ENCODE results near the gene SLCO2A1.

- TF ChIP-seq ZNF555 (tag by site-specific recombination; conservative IDR thresholded peaks at IDR 0.05) (no peak), YY2 (tag by site-specific recombination; IDR thresholded peaks at IDR 0.05) (no peak), KLF1 (tag by site-specific recombination; IDR thresholded peaks at IDR 0.05) (no peak), PRDM1 (tag by site-specific recombination; IDR thresholded peaks at IDR 0.05) (no peak), RBAK (tag by site-specific recombination; IDR thresholded peaks at IDR 0.05) (no peak), ZNF148 (tag by site-specific recombination; IDR thresholded peaks at IDR 0.05; ENCODE audit: borderline replicate concordance) (no peak)
- TF ChIP-seq, protein P1, sequence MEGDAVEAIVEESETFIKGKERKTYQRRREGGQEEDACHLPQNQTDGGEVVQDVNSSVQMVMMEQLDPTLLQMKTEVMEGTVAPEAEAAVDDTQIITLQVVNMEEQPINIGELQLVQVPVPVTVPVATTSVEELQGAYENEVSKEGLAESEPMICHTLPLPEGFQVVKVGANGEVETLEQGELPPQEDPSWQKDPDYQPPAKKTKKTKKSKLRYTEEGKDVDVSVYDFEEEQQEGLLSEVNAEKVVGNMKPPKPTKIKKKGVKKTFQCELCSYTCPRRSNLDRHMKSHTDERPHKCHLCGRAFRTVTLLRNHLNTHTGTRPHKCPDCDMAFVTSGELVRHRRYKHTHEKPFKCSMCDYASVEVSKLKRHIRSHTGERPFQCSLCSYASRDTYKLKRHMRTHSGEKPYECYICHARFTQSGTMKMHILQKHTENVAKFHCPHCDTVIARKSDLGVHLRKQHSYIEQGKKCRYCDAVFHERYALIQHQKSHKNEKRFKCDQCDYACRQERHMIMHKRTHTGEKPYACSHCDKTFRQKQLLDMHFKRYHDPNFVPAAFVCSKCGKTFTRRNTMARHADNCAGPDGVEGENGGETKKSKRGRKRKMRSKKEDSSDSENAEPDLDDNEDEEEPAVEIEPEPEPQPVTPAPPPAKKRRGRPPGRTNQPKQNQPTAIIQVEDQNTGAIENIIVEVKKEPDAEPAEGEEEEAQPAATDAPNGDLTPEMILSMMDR (tag by site-specific recombination; IDR thresholded peaks at IDR 0.05) = no peak
- TF ChIP-seq, protein P2, sequence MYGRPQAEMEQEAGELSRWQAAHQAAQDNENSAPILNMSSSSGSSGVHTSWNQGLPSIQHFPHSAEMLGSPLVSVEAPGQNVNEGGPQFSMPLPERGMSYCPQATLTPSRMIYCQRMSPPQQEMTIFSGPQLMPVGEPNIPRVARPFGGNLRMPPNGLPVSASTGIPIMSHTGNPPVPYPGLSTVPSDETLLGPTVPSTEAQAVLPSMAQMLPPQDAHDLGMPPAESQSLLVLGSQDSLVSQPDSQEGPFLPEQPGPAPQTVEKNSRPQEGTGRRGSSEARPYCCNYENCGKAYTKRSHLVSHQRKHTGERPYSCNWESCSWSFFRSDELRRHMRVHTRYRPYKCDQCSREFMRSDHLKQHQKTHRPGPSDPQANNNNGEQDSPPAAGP (tag by site-specific recombination; IDR thresholded peaks at IDR 0.05) = no peak
Measured at GRCh38 chr3:134009345-134010000, 20.3 kb downstream of the SLCO2A1 start.
